Measurements from ENCODE around the gene PSRC1. TPM values are rescaled to one million over a fixed set of nuclear protein-coding genes. Genes with fewer than 3 reads are reported as not detected.
A peak's percentile ranks its signal among the peaks of the same experiment; 100 is the strongest.

Gene PSRC1
- total RNA-seq, 1 experiment from 2014 or later = 68.4 TPM

DNA sequence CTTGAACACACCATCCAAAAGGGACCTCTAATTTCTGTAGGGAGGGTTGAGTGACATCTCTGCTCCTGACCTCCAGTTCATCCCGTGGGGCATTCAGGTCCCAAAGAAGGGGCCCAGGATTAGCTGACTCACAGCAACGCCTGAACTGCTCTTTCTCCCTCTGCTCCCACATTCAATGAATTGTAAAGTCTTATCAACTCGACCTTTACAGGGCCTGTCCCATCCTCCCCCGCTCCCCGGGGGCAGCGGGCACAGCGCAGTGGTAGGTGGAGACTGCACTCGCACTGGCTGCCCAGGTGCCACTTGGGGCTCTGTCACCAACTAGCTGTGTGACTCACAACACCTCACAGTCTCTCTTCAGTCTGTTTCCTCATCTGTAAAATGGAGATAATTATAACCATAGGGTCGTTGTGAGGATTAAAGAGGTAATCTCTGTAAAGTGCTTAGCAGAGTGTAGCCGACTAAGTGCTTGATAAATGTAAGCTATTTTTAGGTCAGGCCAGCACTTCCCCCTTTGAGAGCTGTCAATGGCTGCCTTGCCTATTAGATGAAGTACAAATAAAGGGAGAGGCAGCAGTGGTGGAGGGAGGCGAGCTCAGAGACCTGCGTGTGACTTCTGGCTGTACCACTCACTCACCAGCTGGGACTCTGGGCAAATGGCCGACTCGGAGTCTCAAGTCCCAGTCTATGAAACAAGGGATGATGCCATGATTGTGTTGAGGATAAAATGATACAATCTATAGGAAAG, 24.5 kb upstream of the PSRC1 start (continued):
- no peak for TF ChIP-seq ARID4B (CRISPR knock-in tag; IDR thresholded peaks at IDR 0.05; ENCODE audit: borderline replicate concordance)
- TF ChIP-seq, protein P1, sequence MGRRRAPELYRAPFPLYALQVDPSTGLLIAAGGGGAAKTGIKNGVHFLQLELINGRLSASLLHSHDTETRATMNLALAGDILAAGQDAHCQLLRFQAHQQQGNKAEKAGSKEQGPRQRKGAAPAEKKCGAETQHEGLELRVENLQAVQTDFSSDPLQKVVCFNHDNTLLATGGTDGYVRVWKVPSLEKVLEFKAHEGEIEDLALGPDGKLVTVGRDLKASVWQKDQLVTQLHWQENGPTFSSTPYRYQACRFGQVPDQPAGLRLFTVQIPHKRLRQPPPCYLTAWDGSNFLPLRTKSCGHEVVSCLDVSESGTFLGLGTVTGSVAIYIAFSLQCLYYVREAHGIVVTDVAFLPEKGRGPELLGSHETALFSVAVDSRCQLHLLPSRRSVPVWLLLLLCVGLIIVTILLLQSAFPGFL (CRISPR knock-in tag; IDR thresholded peaks at IDR 0.05; ENCODE audit: borderline replicate concordance) = no peak
- TF ChIP-seq JUN (CRISPR knock-in tag; IDR thresholded peaks at IDR 0.05) = no peak
- no peak for TF ChIP-seq TP53 (CRISPR knock-in tag; IDR thresholded peaks at IDR 0.05)
- no peak for TF ChIP-seq ZNF512 (CRISPR knock-in tag; IDR thresholded peaks at IDR 0.05; ENCODE audit: borderline replicate concordance)
- no peak for TF ChIP-seq PRRX2 (CRISPR knock-in tag; IDR thresholded peaks at IDR 0.05)
- no peak for TF ChIP-seq ZNF416 (CRISPR knock-in tag; IDR thresholded peaks at IDR 0.05)
- TF ChIP-seq, protein P2, sequence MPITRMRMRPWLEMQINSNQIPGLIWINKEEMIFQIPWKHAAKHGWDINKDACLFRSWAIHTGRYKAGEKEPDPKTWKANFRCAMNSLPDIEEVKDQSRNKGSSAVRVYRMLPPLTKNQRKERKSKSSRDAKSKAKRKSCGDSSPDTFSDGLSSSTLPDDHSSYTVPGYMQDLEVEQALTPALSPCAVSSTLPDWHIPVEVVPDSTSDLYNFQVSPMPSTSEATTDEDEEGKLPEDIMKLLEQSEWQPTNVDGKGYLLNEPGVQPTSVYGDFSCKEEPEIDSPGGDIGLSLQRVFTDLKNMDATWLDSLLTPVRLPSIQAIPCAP (CRISPR knock-in tag; IDR thresholded peaks at IDR 0.05) = no peak
- no peak for TF ChIP-seq HMGA2 (CRISPR knock-in tag; IDR thresholded peaks at IDR 0.05)

DNA sequence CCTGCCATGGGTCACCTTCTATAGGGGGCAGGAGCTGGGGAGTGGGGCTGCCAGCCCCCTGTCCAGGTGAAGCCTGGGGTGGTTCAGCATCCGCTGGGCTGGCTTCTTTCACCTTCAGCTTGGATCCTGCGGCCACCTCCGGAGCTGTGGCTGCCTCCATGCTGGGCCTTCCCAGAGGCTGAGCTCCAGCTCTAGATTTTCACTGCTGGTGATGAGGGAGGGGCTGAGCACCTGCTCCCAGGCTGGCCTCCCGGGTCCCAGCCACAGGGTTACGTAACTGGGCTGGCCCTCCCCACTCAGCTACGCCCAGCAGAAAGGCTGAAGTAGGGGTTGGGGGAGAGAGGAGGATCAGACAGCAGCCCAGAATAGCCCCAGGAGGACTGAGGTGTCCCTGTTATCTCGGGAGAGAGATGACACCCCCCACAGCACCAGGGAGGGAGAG, 23.9 kb upstream of the PSRC1 start, which contains the start of gene MYBPHL:
TSS of gene MYBPHL (minus strand) at position 180 of the 442 bp plus-strand sequence. CDS start at position 160, 20 bp downstream.
- Mint-ChIP-seq H3K4me1 (peaks cover 17% of the 10 kb centered on the region), H3K36me3 (no peaks in the 10 kb centered on the region), H3K27ac (peak within 1 kb of the TSS; percentile 66), H3K4me3 (no peak within 1 kb of the TSS), H3K27me3 (ENCODE audit: low read depth) (no peaks in the 10 kb centered on the region), H3K9me3 (no peaks in the 10 kb centered on the region)
- ChIA-PET CTCF (interaction anchor here (1.0 to 4.6 kb wide), 10 partner anchors 11 to 226 kb away, joined by 3 to 22 read pairs (median 4); partner anchors contain the start of genes PSRC1 and SORT1), POLR2A (interaction anchor here (3.0 kb wide), 1 partner anchor 24 kb away, joined by 9 read pairs; the partner anchor contains the start of gene PSRC1)
- ATAC-seq (no peak; the same call in 1 of the 2 replicates), DNase-seq (ENCODE audit: low spot score) (no peak)
- TF ChIP-seq, protein P3, sequence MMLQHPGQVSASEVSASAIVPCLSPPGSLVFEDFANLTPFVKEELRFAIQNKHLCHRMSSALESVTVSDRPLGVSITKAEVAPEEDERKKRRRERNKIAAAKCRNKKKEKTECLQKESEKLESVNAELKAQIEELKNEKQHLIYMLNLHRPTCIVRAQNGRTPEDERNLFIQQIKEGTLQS (CRISPR knock-in tag; conservative IDR thresholded peaks at IDR 0.05) = no peak
- TF ChIP-seq ZSCAN18 (CRISPR knock-in tag; IDR thresholded peaks at IDR 0.05) (no peak), ZNF671 (CRISPR knock-in tag; IDR thresholded peaks at IDR 0.05) (no peak), FOXJ3 (CRISPR knock-in tag; IDR thresholded peaks at IDR 0.05; ENCODE audit: borderline replicate concordance) (no peak)
- TF ChIP-seq, protein P4, sequence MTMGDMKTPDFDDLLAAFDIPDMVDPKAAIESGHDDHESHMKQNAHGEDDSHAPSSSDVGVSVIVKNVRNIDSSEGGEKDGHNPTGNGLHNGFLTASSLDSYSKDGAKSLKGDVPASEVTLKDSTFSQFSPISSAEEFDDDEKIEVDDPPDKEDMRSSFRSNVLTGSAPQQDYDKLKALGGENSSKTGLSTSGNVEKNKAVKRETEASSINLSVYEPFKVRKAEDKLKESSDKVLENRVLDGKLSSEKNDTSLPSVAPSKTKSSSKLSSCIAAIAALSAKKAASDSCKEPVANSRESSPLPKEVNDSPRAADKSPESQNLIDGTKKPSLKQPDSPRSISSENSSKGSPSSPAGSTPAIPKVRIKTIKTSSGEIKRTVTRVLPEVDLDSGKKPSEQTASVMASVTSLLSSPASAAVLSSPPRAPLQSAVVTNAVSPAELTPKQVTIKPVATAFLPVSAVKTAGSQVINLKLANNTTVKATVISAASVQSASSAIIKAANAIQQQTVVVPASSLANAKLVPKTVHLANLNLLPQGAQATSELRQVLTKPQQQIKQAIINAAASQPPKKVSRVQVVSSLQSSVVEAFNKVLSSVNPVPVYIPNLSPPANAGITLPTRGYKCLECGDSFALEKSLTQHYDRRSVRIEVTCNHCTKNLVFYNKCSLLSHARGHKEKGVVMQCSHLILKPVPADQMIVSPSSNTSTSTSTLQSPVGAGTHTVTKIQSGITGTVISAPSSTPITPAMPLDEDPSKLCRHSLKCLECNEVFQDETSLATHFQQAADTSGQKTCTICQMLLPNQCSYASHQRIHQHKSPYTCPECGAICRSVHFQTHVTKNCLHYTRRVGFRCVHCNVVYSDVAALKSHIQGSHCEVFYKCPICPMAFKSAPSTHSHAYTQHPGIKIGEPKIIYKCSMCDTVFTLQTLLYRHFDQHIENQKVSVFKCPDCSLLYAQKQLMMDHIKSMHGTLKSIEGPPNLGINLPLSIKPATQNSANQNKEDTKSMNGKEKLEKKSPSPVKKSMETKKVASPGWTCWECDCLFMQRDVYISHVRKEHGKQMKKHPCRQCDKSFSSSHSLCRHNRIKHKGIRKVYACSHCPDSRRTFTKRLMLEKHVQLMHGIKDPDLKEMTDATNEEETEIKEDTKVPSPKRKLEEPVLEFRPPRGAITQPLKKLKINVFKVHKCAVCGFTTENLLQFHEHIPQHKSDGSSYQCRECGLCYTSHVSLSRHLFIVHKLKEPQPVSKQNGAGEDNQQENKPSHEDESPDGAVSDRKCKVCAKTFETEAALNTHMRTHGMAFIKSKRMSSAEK (CRISPR knock-in tag; IDR thresholded peaks at IDR 0.05; ENCODE audit: borderline replicate concordance) = no peak
- TF ChIP-seq, protein P5, sequence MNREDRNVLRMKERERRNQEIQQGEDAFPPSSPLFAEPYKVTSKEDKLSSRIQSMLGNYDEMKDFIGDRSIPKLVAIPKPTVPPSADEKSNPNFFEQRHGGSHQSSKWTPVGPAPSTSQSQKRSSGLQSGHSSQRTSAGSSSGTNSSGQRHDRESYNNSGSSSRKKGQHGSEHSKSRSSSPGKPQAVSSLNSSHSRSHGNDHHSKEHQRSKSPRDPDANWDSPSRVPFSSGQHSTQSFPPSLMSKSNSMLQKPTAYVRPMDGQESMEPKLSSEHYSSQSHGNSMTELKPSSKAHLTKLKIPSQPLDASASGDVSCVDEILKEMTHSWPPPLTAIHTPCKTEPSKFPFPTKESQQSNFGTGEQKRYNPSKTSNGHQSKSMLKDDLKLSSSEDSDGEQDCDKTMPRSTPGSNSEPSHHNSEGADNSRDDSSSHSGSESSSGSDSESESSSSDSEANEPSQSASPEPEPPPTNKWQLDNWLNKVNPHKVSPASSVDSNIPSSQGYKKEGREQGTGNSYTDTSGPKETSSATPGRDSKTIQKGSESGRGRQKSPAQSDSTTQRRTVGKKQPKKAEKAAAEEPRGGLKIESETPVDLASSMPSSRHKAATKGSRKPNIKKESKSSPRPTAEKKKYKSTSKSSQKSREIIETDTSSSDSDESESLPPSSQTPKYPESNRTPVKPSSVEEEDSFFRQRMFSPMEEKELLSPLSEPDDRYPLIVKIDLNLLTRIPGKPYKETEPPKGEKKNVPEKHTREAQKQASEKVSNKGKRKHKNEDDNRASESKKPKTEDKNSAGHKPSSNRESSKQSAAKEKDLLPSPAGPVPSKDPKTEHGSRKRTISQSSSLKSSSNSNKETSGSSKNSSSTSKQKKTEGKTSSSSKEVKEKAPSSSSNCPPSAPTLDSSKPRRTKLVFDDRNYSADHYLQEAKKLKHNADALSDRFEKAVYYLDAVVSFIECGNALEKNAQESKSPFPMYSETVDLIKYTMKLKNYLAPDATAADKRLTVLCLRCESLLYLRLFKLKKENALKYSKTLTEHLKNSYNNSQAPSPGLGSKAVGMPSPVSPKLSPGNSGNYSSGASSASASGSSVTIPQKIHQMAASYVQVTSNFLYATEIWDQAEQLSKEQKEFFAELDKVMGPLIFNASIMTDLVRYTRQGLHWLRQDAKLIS (CRISPR knock-in tag; IDR thresholded peaks at IDR 0.05; ENCODE audit: borderline replicate concordance) = no peak
